Loucy (cell line): ENCODE measurements around the gene HNF4A.

ENCODE experiments used
- H2AFZ ChIP-seq: fragments of 200-600 bp; sonication (generic); 2 replicates; pipeline ENCODE4 v1.6.0; 2016; ENCODE audit warnings: antibody characterized with exemption, mild to moderate bottlenecking, low read length, moderate library complexity
- H3F3A ChIP-seq: fragments of 200-600 bp; 2 replicates; pipeline ENCODE4 v1.6.0; 2016; ENCODE audit warnings: antibody characterized with exemption, low read depth, mild to moderate bottlenecking
- H3K27me3 ChIP-seq: fragments of 200-600 bp; sonication (generic); 2 replicates; pipeline ENCODE4 v1.6.1; 2014; ENCODE audit warnings: low read length, mild to moderate bottlenecking; ENCODE audit not compliant: insufficient read depth, poor library complexity, severe bottlenecking
- H3K36me3 ChIP-seq: fragments of 200-600 bp; sonication (generic); 2 replicates; pipeline ENCODE4 v1.6.1; 2016; ENCODE audit warnings: low read length; ENCODE audit not compliant: insufficient read depth
- H3K4me1 ChIP-seq: fragments of 200-600 bp; sonication (generic); 2 replicates; pipeline ENCODE4 v1.5.1; 2014; ENCODE audit warnings: low read length, mild to moderate bottlenecking; ENCODE audit not compliant: insufficient read depth, poor library complexity, severe bottlenecking
- H3K4me2 ChIP-seq: fragments of 200-600 bp; sonication (generic); 2 replicates; pipeline ENCODE4 v1.6.0; 2014; ENCODE audit warnings: antibody characterized with exemption, low read length, low read depth, mild to moderate bottlenecking; ENCODE audit not compliant: poor library complexity, severe bottlenecking
- H3K4me3 ChIP-seq: fragments of 200-600 bp; sonication (generic); 2 replicates; pipeline ENCODE4 v1.5.1; 2014; ENCODE audit warnings: low read length, mild to moderate bottlenecking, mixed read lengths; ENCODE audit not compliant: poor library complexity, severe bottlenecking
- H3K79me2 ChIP-seq: fragments of 200-600 bp; sonication (generic); 2 replicates; pipeline ENCODE4 v1.6.1; 2014; ENCODE audit warnings: low read length; ENCODE audit not compliant: insufficient read depth
- H3K9ac ChIP-seq: fragments of 200-600 bp; sonication (generic); 2 replicates; pipeline ENCODE4 v1.6.0; 2014; ENCODE audit warnings: mild to moderate bottlenecking, low read depth, low read length, moderate library complexity; ENCODE audit not compliant: poor library complexity, severe bottlenecking
- H3K9me2 ChIP-seq: fragments of 200-600 bp; sonication (generic); replicated peaks from 2 replicates; pipeline ENCODE4 v1.6.1; 2016; ENCODE audit warnings: low read depth, low read length, mixed read lengths
- H3K9me3 ChIP-seq: fragments of 200-600 bp; sonication (generic); 2 replicates; pipeline ENCODE4 v1.6.1; 2014; ENCODE audit warnings: mild to moderate bottlenecking, antibody characterized with exemption, low read length, low read depth; ENCODE audit not compliant: insufficient read depth
- H4K20me1 ChIP-seq: fragments of 200-600 bp; sonication (generic); 2 replicates; pipeline ENCODE4 v1.6.0; 2014; ENCODE audit warnings: antibody characterized with exemption, low read length, mild to moderate bottlenecking; ENCODE audit not compliant: insufficient read depth, poor library complexity, severe bottlenecking
- EZH2phosphoT487 ChIP-seq: fragments of 200-600 bp; IDR thresholded peaks from 2 replicates; pipeline ENCODE4 v1.6.1; 2018; ENCODE audit warnings: antibody characterized with exemption, mild to moderate bottlenecking, moderate library complexity, borderline replicate concordance
- TF ChIP-seq, protein P1 (sequence below): fragments of 200-600 bp; sonication (generic); conservative IDR thresholded peaks from 2 replicates; pipeline ENCODE4 v1.5.1; 2014; ENCODE audit warnings: mild to moderate bottlenecking, antibody characterized with exemption, low read length

Gene HNF4A

DNA sequence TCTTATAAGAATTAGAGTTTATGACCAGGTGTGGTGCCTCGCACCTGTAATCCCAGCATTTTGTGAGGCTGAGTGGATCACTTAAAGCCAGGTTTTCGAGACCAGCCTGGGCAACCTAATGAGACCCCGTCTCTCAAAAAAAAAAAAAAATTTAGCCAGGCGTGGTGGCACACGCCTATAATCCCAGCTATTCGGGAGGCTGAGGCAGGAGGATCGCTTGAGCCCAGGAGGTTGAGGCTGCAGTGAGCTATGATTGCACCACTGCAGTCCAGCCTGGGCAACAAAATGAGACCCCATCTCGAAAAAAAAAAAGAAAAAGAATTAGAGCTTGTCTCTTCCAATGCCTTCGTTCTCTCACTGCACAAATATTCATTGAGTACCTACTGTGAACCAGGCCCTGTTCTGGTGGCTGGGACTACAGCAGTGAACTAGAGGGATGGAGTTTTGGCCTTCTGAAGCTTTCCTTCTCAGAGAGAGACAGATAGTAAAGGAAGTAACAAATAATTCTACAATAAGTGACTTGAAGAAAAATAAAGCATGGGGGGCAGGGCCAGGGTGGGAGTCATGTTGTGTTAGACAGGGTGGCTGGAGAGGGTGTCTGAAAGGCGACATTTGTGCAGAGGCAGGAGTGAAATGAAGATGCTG is 56.4 kb downstream of the HNF4A start:
- no peaks in the 10 kb centered on the region for H3K9me2 ChIP-seq
- H3K27me3 ChIP-seq, result no peaks in the 10 kb centered on the region
- TF ChIP-seq EZH2phosphoT487, result no peak
- TF ChIP-seq, protein P1, sequence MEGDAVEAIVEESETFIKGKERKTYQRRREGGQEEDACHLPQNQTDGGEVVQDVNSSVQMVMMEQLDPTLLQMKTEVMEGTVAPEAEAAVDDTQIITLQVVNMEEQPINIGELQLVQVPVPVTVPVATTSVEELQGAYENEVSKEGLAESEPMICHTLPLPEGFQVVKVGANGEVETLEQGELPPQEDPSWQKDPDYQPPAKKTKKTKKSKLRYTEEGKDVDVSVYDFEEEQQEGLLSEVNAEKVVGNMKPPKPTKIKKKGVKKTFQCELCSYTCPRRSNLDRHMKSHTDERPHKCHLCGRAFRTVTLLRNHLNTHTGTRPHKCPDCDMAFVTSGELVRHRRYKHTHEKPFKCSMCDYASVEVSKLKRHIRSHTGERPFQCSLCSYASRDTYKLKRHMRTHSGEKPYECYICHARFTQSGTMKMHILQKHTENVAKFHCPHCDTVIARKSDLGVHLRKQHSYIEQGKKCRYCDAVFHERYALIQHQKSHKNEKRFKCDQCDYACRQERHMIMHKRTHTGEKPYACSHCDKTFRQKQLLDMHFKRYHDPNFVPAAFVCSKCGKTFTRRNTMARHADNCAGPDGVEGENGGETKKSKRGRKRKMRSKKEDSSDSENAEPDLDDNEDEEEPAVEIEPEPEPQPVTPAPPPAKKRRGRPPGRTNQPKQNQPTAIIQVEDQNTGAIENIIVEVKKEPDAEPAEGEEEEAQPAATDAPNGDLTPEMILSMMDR, result no peak
- H3K79me2 ChIP-seq, result no peaks in the 10 kb centered on the region
- no peak overlapping the region for H2AFZ ChIP-seq
- no peaks in the 10 kb centered on the region for H3K36me3 ChIP-seq
- H3K9me3 ChIP-seq, result no peaks in the 10 kb centered on the region
- no peak overlapping the region for H3K4me3 ChIP-seq
- peaks cover 4% of the 10 kb centered on the region for H3K4me1 ChIP-seq
- H4K20me1 ChIP-seq, result no peaks in the 10 kb centered on the region
- H3K9ac ChIP-seq, result no peak overlapping the region
- no peak overlapping the region for H3K4me2 ChIP-seq
- H3F3A ChIP-seq, result no peaks in the 10 kb centered on the region

DNA sequence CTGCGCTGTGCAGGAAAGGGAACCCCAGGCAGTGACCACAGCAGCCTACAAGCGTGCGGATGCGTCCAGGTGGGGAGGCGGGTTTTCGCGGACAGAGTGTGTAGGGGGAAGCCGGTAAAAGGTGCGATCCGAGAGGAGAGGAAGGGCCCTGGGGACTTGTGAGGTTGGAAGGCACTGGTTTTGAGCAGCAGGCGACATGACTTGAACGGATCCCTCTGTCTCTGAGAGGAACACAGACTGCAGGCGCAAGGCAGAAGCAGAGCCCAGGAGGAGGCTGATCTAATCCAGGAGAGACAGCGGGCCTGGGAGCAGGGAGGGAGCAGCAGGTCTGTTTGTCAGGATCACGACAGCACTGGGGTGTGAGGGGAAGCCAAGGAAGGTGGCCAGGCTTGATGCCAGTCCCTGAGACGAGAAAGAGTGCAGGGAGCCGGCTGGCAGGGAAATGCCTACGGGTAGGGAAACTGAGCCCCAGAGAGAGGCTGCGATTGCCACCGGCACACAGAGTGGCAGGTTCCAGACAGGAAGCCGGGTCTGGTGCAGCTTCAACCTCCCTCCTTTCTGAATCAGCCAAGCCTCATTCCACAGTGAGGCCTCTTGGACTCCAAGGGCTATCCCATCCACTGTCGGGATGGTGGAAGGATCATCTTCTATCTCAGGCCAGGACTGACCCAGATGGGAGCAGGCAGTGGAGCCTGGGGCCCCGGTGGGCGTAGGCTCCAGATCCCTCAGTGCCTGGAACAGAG is 57.1 kb downstream of the HNF4A start:
- Histone ChIP-seq H3K79me2 (no peaks in the 10 kb centered on the region), H4K20me1 (no peaks in the 10 kb centered on the region), H3K4me3 (no peak overlapping the region), H3K9ac (no peak overlapping the region), H3K4me1 (no peaks in the 10 kb centered on the region), H3F3A (no peaks in the 10 kb centered on the region), H3K27me3 (no peaks in the 10 kb centered on the region), H3K9me3 (no peaks in the 10 kb centered on the region), H2AFZ (no peak overlapping the region), H3K4me2 (no peak overlapping the region), H3K9me2 (no peaks in the 10 kb centered on the region), H3K36me3 (no peaks in the 10 kb centered on the region)
- TF ChIP-seq, protein P1, result no peak
- no peak for TF ChIP-seq EZH2phosphoT487

DNA sequence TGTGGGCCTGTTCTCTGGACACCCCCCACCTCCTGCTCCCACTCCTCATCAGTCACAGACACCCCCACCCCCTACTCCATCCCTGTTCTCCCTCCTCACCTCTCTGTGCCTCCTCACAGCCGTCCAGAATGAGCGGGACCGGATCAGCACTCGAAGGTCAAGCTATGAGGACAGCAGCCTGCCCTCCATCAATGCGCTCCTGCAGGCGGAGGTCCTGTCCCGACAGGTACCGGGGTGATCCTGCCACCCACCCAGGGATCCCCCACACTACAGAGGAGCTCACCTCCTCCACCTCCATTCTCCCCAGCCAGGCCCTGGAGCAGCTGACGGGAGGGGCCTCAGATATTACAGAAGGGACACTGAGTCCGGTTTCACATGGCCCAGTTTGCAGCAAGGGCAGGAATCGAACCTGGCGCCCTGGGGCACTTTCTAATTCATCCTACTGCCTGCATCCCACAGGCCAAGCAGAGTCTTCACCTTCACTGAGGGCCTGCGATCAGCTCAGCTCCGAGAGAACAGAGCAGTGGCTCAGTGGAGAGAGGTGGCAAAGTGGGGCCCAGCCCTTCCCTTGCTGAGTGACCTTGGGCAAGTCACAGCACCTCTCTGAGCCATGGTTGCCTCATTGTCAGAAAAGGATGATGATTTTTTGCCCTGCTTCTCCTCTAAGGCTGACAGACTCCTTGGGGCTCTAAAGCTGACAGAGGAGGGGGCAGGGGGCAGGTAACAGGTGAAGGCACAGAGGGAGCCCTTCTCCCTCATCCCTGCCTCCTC is 58.3 kb downstream of the HNF4A start:
- H3K4me3 ChIP-seq, result no peak overlapping the region
- H2AFZ ChIP-seq, result no peak overlapping the region
- no peaks in the 10 kb centered on the region for H4K20me1 ChIP-seq
- H3F3A ChIP-seq, result no peaks in the 10 kb centered on the region
- H3K4me1 ChIP-seq, result no peaks in the 10 kb centered on the region
- no peaks in the 10 kb centered on the region for H3K9me2 ChIP-seq
- no peak overlapping the region for H3K9ac ChIP-seq
- TF ChIP-seq, protein P1, result no peak
- TF ChIP-seq EZH2phosphoT487, result no peak
- no peaks in the 10 kb centered on the region for H3K36me3 ChIP-seq
- H3K27me3 ChIP-seq, result no peaks in the 10 kb centered on the region
- H3K4me2 ChIP-seq, result no peak overlapping the region
- H3K79me2 ChIP-seq, result no peaks in the 10 kb centered on the region
- no peaks in the 10 kb centered on the region for H3K9me3 ChIP-seq
